ENCODE measurements around the gene CLEC3A. TPM values are rescaled to one million over a fixed set of nuclear protein-coding genes. Genes with fewer than 3 reads are reported as not detected.
A peak's percentile ranks its signal among the peaks of the same experiment; 100 is the strongest.

CLEC3A gene
- total RNA-seq, 4 donors from 2014 or later, result not detected

DNA sequence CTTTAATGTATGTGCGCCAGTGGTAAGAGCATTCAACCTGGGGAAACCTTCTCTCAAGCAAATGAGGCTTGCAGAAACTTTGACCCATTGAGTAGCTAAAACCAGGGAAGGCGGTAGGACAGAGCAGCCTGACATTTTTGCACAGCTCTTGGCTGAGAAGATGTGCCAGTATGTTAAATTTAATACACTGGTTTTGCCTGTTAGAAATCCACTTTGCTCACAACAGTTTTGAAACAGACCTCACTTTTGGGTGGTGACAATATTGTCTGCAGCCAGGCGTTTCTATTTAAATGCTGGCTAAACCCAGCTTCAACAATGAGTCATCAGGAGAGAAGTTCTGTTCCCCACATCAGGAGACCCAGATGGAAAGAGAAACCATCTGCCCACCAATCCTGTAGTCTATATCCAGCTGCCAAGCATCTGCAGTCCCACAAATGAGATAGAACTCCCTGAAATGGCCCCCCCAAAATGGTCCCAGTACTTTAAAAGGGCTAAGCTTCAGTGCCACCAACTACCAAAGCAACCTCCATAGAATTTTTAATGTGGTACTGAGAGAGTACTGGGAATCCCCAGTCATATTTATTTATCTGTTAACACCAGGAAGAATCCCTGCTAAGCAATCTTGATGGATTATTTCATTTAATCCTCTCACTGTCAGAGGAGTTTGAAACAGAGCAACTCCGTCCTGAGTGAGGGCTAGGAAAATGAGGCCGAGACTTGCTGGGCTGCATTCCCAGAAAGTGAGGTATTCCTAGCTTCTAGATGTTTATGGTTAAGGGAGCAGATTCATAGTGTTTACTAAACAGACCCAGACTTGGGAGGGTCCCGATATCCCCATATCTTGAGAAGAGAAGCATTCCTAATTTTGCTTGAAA is 29.0 kb upstream of the CLEC3A start:
- H3K36me3 ChIP-seq, result no peaks in the 10 kb centered on the region
- H3K4me1 ChIP-seq, result no peaks in the 10 kb centered on the region
- ATAC-seq (peak in 1 of 2 donors; percentile 19), DNase-seq (no peak)
- H3K9me3 ChIP-seq, result no peaks in the 10 kb centered on the region
- H3K4me3 ChIP-seq, result no peak overlapping the region
- peak overlapping the region in 2 of 4 donors; percentile 16 to 44 for H3K27ac ChIP-seq
- intact Hi-C loops (cut with DNase I; ENCODE audit: low total_unique reads) (no loop called here), in situ Hi-C loops (cut with MboI; ENCODE audit: low sequenced_read_pairs in 4 of 4) (no loop called here)
- TF ChIP-seq, protein P1, sequence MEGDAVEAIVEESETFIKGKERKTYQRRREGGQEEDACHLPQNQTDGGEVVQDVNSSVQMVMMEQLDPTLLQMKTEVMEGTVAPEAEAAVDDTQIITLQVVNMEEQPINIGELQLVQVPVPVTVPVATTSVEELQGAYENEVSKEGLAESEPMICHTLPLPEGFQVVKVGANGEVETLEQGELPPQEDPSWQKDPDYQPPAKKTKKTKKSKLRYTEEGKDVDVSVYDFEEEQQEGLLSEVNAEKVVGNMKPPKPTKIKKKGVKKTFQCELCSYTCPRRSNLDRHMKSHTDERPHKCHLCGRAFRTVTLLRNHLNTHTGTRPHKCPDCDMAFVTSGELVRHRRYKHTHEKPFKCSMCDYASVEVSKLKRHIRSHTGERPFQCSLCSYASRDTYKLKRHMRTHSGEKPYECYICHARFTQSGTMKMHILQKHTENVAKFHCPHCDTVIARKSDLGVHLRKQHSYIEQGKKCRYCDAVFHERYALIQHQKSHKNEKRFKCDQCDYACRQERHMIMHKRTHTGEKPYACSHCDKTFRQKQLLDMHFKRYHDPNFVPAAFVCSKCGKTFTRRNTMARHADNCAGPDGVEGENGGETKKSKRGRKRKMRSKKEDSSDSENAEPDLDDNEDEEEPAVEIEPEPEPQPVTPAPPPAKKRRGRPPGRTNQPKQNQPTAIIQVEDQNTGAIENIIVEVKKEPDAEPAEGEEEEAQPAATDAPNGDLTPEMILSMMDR (IDR thresholded peaks at IDR 0.05 in 4 of 5, conservative IDR thresholded peaks at IDR 0.05 in 1 of 5), result no peak
- TF ChIP-seq POLR2A (IDR thresholded peaks at IDR 0.05), result no peak
- no peaks in the 10 kb centered on the region for H3K27me3 ChIP-seq

DNA sequence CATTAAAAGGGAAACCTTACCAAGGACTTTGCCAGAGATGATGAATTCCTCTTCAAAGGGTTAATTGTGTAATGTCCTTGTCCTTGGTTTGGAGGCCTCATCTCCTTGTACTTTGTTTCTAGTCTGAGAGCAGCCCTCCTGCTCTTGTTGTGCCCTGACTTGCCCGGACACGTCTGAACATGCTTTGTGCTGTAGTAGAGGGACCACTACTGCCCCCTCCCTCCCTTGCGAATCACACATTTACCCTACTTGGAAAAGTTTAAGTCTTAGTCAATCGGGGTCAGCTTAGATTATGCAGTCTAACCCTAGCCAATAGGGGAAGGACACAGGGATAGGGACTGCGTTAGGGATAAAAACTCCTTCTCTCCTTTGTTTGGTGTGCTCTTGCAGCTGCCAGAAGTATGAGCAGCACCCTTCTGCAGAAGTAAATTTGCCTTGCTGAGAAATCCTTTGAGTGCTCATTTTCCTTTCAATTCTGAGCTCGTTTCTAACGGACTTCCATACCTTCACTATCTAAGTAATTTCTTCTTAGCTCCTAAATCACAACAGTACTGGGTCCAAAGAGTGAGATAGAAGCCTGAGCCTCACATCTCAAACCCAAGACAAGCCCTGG is 26.4 kb upstream of the CLEC3A start:
- DNase-seq (no peak), ATAC-seq (no peak)
- Histone ChIP-seq H3K27me3 (no peaks in the 10 kb centered on the region), H3K27ac (no peak overlapping the region), H3K4me3 (no peak overlapping the region), H3K4me1 (no peaks in the 10 kb centered on the region), H3K9me3 (no peaks in the 10 kb centered on the region), H3K36me3 (no peaks in the 10 kb centered on the region)
- in situ Hi-C loops (cut with MboI; ENCODE audit: low sequenced_read_pairs in 4 of 4), result no loop called here
- intact Hi-C loops (cut with DNase I; ENCODE audit: low total_unique reads), result no loop called here
- TF ChIP-seq, protein P1 (IDR thresholded peaks at IDR 0.05 in 4 of 5, conservative IDR thresholded peaks at IDR 0.05 in 1 of 5), result no peak
- no peak for TF ChIP-seq POLR2A (IDR thresholded peaks at IDR 0.05)

DNA sequence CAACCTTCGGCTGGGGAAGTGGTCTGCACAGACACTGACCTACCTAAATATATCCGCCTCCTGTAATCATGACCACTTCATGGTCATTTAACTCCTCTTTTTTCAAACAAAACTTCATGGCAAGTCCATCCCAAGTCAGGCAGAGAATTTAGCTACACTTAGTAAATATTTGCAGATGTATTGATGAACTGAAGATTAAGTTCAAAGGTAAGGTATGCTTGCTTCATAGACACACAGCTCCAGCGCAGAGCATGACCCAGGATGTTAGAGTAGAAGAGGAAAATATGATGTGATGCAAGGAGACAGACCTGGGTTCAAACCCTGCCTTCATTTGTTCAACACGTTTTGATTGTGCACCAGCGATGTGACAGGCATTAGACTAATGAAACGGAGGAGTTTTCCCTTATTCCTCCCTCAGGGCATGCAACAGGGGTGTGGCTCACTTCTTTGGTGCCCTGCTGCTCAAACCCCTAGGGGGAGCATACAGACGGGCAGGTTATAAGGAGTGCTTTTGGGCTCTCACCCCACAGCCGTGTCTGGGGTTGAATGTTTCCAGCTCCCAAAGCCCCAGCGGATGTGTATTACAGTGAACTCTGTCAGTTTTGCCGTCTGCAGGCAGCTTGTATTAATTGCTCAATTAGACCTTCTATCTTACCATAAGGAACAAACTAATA is 23.9 kb upstream of the CLEC3A start:
- no peak overlapping the region for H3K4me3 ChIP-seq
- no peaks in the 10 kb centered on the region for H3K4me1 ChIP-seq
- no peaks in the 10 kb centered on the region for H3K9me3 ChIP-seq
- ATAC-seq (no peak), DNase-seq (no peak)
- in situ Hi-C loops (cut with MboI; ENCODE audit: low sequenced_read_pairs in 4 of 4) (no loop called here), intact Hi-C loops (cut with DNase I; ENCODE audit: low total_unique reads) (no loop called here)
- H3K36me3 ChIP-seq, result no peaks in the 10 kb centered on the region
- no peak for TF ChIP-seq POLR2A (IDR thresholded peaks at IDR 0.05)
- TF ChIP-seq, protein P1 (IDR thresholded peaks at IDR 0.05 in 4 of 5, conservative IDR thresholded peaks at IDR 0.05 in 1 of 5), result no peak
- H3K27me3 ChIP-seq, result no peaks in the 10 kb centered on the region
- no peak overlapping the region for H3K27ac ChIP-seq

DNA sequence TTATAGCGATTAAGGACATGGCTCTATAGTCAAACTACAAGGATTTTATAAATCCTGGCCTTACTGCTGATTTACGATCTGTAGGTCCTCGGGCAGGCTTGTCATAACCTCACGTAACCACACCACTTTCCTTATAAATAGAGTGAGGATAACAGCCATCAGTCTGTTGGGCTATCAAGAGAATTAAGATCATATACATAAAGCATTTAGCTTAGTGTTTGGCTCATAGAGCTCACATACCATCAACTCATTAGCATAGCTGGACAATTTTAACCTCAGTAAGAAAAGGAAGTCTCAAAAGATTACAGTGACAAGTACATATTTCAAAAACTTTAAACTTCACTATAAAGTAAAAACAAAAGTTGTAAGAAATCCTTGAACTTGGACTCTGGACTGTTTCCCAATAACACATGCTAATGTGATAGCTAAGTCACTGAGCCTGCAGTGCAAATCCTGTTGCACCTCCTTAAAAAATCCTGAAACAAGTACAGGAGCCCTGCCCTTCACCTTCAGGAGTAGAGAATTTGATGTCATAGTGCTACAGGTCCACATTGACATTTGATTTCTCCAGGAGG is 20.8 kb upstream of the CLEC3A start:
- in situ Hi-C loops (cut with MboI; ENCODE audit: low sequenced_read_pairs in 4 of 4) (no loop called here), intact Hi-C loops (cut with DNase I; ENCODE audit: low total_unique reads) (no loop called here)
- TF ChIP-seq, protein P1 (IDR thresholded peaks at IDR 0.05 in 4 of 5, conservative IDR thresholded peaks at IDR 0.05 in 1 of 5), result no peak
- TF ChIP-seq POLR2A (IDR thresholded peaks at IDR 0.05), result no peak
- no peaks in the 10 kb centered on the region for H3K36me3 ChIP-seq
- DNase-seq (no peak), ATAC-seq (no peak)
- H3K4me3 ChIP-seq, result no peak overlapping the region
- H3K4me1 ChIP-seq, result no peaks in the 10 kb centered on the region
- no peak overlapping the region for H3K27ac ChIP-seq
- H3K9me3 ChIP-seq, result no peaks in the 10 kb centered on the region
- no peaks in the 10 kb centered on the region for H3K27me3 ChIP-seq
